Progenitor cell of endocrine pancreas (in vitro differentiated cells): Measurements from ENCODE around the gene ARRDC3. TPM values are rescaled to one million over a fixed set of nuclear protein-coding genes. Genes with fewer than 3 reads are reported as not detected.

ENCODE experiments used
- DNase-seq: peaks from one replicate; pipeline ENCODE4 v3.0.0; 2021; ENCODE audit warnings: low spot score; ENCODE audit not compliant: unreplicated experiment
- H3K27ac Mint-ChIP-seq: 2 replicates; pipeline ENCODE4 v1.8.0; 2021; ENCODE audit warnings: mild to moderate bottlenecking, moderate library complexity, mixed read lengths
- H3K27me3 Mint-ChIP-seq: 2 replicates; pipeline ENCODE4 v1.8.0; 2021; ENCODE audit warnings: mixed read lengths
- H3K36me3 Mint-ChIP-seq: 2 replicates; pipeline ENCODE4 v1.8.0; 2022; ENCODE audit warnings: mixed read lengths; ENCODE audit not compliant: insufficient read depth
- H3K4me1 Mint-ChIP-seq: 2 replicates; pipeline ENCODE4 v1.8.0; 2021; ENCODE audit warnings: low read depth, mixed read lengths
- H3K4me3 Mint-ChIP-seq: 2 replicates; pipeline ENCODE4 v1.8.0; 2021; ENCODE audit warnings: low read depth, mild to moderate bottlenecking, moderate library complexity, mixed read lengths
- H3K9me3 Mint-ChIP-seq: 2 replicates; pipeline ENCODE4 v1.8.0; 2021; ENCODE audit warnings: low read depth, mixed read lengths
- total RNA-seq: library from RNA; stranded (reverse); gene quantifications from 2 replicates; pipeline ENCODE4 v1.2.1, GENCODE V29; 2021
- TF ChIP-seq, protein P1 (sequence below): fragments of 200-600 bp; sonication (generic); IDR thresholded peaks from one replicate; pipeline ENCODE4 v1.5.0; 2021; ENCODE audit warnings: antibody characterized with exemption, mild to moderate bottlenecking; ENCODE audit not compliant: unreplicated experiment

Gene ARRDC3
- total RNA-seq, 1 donor from 2014 or later: 107 TPM

DNA sequence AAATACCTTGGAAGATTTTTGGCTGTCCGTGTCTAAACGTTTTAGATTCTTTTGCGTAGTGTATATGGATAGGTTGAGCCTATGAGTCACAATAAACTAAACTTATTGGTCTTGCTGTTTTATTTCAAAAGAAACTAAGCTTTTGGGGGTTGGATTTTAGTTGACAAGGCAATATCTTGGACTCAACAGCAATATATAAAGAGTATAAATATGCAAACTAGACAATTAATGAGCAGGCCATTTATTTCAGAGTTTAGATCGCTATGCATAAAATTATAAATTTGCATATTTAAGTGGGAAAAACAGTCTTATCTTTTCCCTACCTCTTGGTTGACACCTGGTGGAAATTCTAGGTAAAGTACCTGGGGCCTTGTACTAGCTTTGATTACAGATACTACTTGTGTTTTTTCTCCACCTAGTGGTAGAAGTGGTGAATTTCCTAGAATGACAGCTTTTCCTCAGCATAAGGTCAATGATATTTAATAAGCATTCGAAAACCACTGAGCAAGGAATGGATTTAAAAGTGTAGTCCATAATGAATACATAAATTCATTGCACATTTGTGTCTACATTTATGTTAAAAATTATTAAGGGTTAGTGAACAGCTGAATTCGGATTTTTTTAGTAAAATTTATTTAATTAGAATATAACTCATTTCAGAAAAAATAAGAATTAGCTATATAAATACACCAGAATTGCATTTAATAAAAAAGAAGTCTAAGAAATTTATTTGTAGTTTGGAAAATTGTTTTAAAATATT lies 1.7 kb upstream of the ARRDC3 start:
- Mint-ChIP-seq H3K9me3 (peaks cover 7% of the 10 kb centered on the region), H3K27ac (peak overlapping the region; percentile 100), H3K36me3 (peaks cover 6% of the 10 kb centered on the region), H3K4me3 (peak overlapping the region; percentile 96), H3K27me3 (no peaks in the 10 kb centered on the region), H3K4me1 (peaks cover 12% of the 10 kb centered on the region)
- DNase-seq: no peak
- TF ChIP-seq, protein P1, sequence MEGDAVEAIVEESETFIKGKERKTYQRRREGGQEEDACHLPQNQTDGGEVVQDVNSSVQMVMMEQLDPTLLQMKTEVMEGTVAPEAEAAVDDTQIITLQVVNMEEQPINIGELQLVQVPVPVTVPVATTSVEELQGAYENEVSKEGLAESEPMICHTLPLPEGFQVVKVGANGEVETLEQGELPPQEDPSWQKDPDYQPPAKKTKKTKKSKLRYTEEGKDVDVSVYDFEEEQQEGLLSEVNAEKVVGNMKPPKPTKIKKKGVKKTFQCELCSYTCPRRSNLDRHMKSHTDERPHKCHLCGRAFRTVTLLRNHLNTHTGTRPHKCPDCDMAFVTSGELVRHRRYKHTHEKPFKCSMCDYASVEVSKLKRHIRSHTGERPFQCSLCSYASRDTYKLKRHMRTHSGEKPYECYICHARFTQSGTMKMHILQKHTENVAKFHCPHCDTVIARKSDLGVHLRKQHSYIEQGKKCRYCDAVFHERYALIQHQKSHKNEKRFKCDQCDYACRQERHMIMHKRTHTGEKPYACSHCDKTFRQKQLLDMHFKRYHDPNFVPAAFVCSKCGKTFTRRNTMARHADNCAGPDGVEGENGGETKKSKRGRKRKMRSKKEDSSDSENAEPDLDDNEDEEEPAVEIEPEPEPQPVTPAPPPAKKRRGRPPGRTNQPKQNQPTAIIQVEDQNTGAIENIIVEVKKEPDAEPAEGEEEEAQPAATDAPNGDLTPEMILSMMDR: peak; percentile 96

DNA sequence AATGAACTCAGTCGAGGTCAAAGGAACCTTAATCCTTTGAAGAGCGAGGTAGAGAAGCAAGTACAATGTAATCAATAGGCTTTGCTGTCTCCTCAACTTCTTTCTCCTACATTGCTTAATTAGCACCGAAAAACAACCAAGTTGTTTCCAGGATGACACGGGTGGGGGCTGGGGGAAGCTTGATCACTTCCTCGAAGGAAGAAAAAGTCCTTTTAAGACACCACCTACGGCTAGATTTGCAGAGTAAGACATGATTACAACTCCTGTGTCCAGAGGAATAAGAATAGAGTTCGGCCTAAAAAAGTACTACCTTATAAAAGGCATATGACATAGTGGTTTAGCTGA lies 811 bp upstream of the ARRDC3 start:
- TF ChIP-seq, protein P1: no peak
- Mint-ChIP-seq H3K9me3 (peaks cover 3% of the 10 kb centered on the region), H3K27ac (peak overlapping the region; percentile 100), H3K36me3 (peaks cover 7% of the 10 kb centered on the region), H3K4me3 (peak overlapping the region; percentile 96), H3K27me3 (no peaks in the 10 kb centered on the region), H3K4me1 (peaks cover 16% of the 10 kb centered on the region)
- DNase-seq: no peak

DNA sequence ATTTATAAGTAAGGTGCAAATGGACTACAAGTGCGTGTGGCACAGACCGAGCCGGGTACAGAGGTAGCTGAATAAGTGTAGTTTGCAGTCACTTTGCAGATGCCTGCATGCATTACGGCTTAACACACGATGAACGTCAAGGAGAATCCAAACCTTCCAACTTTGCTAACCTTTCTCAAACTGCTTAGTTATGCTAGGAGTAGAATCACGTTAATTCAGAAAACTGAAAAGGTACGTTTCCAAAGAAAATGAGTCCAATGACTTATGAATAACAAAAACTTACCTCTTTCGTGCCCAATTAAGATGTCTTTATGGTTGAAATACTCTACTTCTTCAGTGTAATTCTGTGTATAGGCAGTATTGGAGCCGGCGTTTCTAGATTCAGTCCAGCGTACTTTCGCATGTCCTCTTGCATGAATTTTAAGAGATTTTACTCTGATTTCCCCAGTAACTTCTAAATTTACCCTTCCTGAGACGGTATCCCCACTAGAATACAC lies 539 bp downstream of the ARRDC3 start:
- Mint-ChIP-seq H3K4me1 (peaks cover 20% of the 10 kb centered on the region), H3K4me3 (peak overlapping the region; percentile 96), H3K36me3 (peaks cover 9% of the 10 kb centered on the region), H3K27ac (peak overlapping the region; percentile 100), H3K9me3 (no peaks in the 10 kb centered on the region), H3K27me3 (no peaks in the 10 kb centered on the region)
- TF ChIP-seq, protein P1: no peak
- no peak for DNase-seq

DNA sequence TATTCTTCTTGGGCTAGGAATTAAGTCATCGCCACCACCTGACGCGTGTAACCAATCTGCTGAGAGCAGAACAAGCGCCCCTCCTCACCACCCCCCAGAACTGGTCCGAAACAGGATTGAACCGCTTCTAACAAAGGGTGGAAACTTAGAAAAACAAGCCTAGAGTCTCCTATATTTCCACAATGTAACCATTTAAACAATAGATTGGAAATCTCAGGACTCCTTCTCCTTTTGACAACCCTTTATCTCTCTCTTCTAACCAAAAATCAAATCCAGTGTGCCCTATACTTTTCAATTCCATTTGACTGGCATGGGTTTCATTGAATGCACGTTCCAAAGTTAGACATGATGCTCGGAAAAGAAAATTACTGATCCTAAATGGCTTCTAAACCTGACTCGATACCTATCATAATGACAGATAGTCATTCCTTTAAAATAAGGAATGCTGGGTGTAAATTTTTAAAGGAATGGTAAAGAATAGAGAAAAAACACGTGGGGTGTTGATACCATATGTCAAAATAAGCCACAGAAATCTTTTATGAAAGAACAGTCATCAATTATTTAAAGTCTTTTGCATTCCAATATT lies 1.2 kb downstream of the ARRDC3 start:
- TF ChIP-seq, protein P1: no peak
- DNase-seq: peak; percentile 51
- Mint-ChIP-seq H3K27ac (peak overlapping the region; percentile 100), H3K36me3 (peaks cover 15% of the 10 kb centered on the region), H3K27me3 (no peaks in the 10 kb centered on the region), H3K4me1 (peaks cover 25% of the 10 kb centered on the region), H3K4me3 (peak overlapping the region; percentile 96), H3K9me3 (no peaks in the 10 kb centered on the region)

DNA sequence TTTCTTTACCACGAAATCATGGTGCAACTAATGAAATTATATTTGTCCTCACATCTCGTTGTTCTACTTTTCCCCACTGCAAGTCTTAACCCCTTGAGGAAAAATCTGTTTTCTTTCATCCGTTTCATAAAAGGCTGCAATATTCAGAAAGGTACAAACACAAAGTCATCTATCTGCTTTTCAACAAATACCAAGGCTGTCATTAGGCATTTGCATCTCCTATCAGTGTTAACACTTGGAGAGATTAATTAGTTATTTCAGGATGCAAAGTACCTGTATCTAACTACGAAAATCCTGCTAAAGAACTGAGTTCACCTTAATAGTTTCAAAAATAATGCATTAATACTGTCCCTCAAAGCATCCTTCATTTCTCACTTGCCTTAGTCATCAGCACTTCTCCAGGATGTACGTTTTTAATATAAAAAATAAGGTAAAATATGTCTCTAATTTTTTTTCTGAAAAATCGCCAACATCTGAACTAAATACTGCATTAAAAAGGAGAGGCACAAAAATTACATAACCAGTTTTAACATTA lies 1.8 kb downstream of the ARRDC3 start:
- DNase-seq: no peak
- H3K27ac Mint-ChIP-seq: peak overlapping the region; percentile 100
- H3K9me3 Mint-ChIP-seq: no peaks in the 10 kb centered on the region
- TF ChIP-seq, protein P1: no peak
- H3K27me3 Mint-ChIP-seq: no peaks in the 10 kb centered on the region
- peaks cover 15% of the 10 kb centered on the region for H3K36me3 Mint-ChIP-seq
- H3K4me3 Mint-ChIP-seq: peak overlapping the region; percentile 96
- peaks cover 25% of the 10 kb centered on the region for H3K4me1 Mint-ChIP-seq
